ENCODE results near the gene SLC5A6.
A peak's percentile ranks its signal among the peaks of the same experiment; 100 is the strongest.

SLC5A6 gene

DNA sequence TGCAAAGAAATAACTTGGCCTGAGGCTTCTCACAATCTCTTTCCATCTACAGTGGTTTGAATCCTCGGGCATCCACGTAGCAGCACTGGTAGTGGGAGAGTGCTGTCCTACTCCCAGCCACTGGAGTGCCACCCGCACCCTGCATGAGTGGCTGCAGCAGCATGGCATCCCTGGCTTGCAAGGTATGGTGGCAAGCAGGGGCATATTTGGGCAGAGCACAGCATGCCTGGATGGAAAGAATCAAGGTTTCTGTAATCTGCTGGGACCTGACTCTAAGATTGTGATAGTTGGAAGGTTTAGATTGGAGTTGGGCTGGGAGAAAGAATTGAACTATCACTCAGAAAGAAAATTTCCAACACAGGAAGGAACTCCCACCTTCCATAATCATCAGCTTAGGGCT, 9.1 kb upstream of the SLC5A6 start:
- Histone ChIP-seq H3K4me3 (ENCODE audit: insufficient read length, low read depth) (no peak overlapping the region), H3K9ac (ENCODE audit: insufficient read length, low read depth) (no peak overlapping the region), H3K27me3 (ENCODE audit: insufficient read depth, insufficient read length) (no peaks in the 10 kb centered on the region), H3K4me1 (ENCODE audit: insufficient read depth, insufficient read length) (no peaks in the 10 kb centered on the region), H3K9me3 (ENCODE audit: insufficient read depth, low read length) (no peaks in the 10 kb centered on the region), H3K36me3 (ENCODE audit: insufficient read depth, insufficient read length, low read length) (peaks cover 89% of the 10 kb centered on the region)
- no peak for DNase-seq (ENCODE audit: low read depth, low spot score)
- no peak for TF ChIP-seq SUZ12 (IDR thresholded peaks at IDR 0.05; ENCODE audit: extremely low read depth, insufficient read depth, insufficient read length)

DNA sequence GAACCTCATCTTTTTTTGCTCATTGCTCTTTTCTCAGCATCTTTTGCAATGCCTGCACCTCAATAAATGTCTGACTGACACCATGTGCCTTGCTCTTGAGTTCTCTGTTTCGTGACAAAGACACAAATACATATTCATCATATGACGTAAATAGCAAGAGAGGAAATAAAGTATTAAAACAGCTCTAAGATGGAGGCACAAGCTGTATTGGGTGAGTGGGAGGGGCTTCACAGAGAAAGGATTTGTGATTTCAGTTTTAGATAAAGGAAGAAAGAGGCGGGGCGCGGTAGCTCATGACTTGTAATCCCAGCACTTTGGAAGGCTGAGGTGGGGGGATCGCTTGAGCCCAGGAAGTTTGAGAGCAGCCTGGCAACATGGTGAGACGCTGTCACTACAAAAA, 8.0 kb upstream of the SLC5A6 start:
- DNase-seq (ENCODE audit: low read depth, low spot score): no peak
- Histone ChIP-seq H3K4me1 (ENCODE audit: insufficient read depth, insufficient read length) (no peaks in the 10 kb centered on the region), H3K4me3 (ENCODE audit: insufficient read length, low read depth) (no peak overlapping the region), H3K9me3 (ENCODE audit: insufficient read depth, low read length) (no peaks in the 10 kb centered on the region), H3K27me3 (ENCODE audit: insufficient read depth, insufficient read length) (no peaks in the 10 kb centered on the region), H3K9ac (ENCODE audit: insufficient read length, low read depth) (no peak overlapping the region), H3K36me3 (ENCODE audit: insufficient read depth, insufficient read length, low read length) (peaks cover 90% of the 10 kb centered on the region)
- no peak for TF ChIP-seq SUZ12 (IDR thresholded peaks at IDR 0.05; ENCODE audit: extremely low read depth, insufficient read depth, insufficient read length)
- TF ChIP-seq YY1 (IDR thresholded peaks at IDR 0.05; ENCODE audit: insufficient read depth, insufficient read length): no peak
- no peak for TF ChIP-seq ZNF274 (IDR thresholded peaks at IDR 0.05; ENCODE audit: low read depth, low read length)

DNA sequence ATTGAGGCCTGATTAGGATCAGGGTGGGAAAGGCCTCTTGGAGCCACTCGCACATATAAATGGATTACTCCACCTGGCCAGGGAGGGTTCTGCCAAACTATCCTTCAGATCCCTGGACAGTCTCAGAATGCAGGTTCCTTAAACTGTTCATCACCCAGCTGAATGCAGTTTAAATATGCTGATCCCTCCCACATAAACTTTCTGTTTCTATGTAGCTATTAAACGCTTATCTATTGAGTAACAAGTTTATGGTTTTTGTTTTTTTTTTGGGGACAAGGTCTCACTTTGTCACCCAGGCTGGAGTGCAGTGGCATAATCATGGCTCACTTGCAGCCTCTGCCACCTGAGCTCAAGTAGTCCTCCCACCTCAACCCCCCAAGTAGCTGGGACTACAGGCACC, 7.0 kb upstream of the SLC5A6 start:
- peaks cover 82% of the 10 kb centered on the region for H3K36me3 ChIP-seq (ENCODE audit: insufficient read depth, insufficient read length, low read length)
- no peak overlapping the region for H3K4me3 ChIP-seq (ENCODE audit: insufficient read length, low read depth)

DNA sequence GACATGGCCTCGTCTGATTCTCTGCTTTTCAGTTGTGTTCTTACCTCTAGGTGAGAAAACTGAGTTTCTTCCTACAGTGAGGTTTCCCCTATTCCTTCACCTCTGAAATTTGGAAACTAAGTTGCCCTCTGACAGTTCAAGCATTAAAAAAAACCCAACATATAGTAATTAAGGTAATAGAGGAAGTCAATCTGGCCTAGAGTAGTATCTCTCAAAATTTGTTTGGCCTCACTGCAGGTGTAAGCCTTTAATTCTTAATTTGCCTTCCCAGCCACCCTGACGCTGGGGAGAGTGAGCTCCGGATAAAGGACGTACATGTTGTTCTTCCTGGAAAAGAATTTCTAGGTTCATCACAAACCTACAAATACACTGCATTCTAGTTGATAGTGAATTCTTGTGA, 6.5 kb upstream of the SLC5A6 start:
- no peaks in the 10 kb centered on the region for H3K9me3 ChIP-seq (ENCODE audit: insufficient read depth, low read length)
- DNase-seq (ENCODE audit: low read depth, low spot score): no peak
- no peaks in the 10 kb centered on the region for H3K27me3 ChIP-seq (ENCODE audit: insufficient read depth, insufficient read length)
- TF ChIP-seq SUZ12 (IDR thresholded peaks at IDR 0.05; ENCODE audit: extremely low read depth, insufficient read depth, insufficient read length): no peak
- TF ChIP-seq ZNF274 (IDR thresholded peaks at IDR 0.05; ENCODE audit: low read depth, low read length): no peak
- TF ChIP-seq YY1 (IDR thresholded peaks at IDR 0.05; ENCODE audit: insufficient read depth, insufficient read length): no peak
- H3K36me3 ChIP-seq (ENCODE audit: insufficient read depth, insufficient read length, low read length): peaks cover 82% of the 10 kb centered on the region
- H3K9ac ChIP-seq (ENCODE audit: insufficient read length, low read depth): peak overlapping the region; percentile 97
- H3K4me1 ChIP-seq (ENCODE audit: insufficient read depth, insufficient read length): no peaks in the 10 kb centered on the region
- H3K4me3 ChIP-seq (ENCODE audit: insufficient read length, low read depth): peak overlapping the region; percentile 82

More for the DNA sequence above, 7.0 kb upstream of the SLC5A6 start:
- no peaks in the 10 kb centered on the region for H3K9me3 ChIP-seq (ENCODE audit: insufficient read depth, low read length)
- no peak overlapping the region for H3K9ac ChIP-seq (ENCODE audit: insufficient read length, low read depth)
- H3K4me1 ChIP-seq (ENCODE audit: insufficient read depth, insufficient read length): no peaks in the 10 kb centered on the region
- no peak for DNase-seq (ENCODE audit: low read depth, low spot score)
- H3K27me3 ChIP-seq (ENCODE audit: insufficient read depth, insufficient read length): no peaks in the 10 kb centered on the region
- no peak for TF ChIP-seq YY1 (IDR thresholded peaks at IDR 0.05; ENCODE audit: insufficient read depth, insufficient read length)
- no peak for TF ChIP-seq ZNF274 (IDR thresholded peaks at IDR 0.05; ENCODE audit: low read depth, low read length)
- no peak for TF ChIP-seq SUZ12 (IDR thresholded peaks at IDR 0.05; ENCODE audit: extremely low read depth, insufficient read depth, insufficient read length)

DNA sequence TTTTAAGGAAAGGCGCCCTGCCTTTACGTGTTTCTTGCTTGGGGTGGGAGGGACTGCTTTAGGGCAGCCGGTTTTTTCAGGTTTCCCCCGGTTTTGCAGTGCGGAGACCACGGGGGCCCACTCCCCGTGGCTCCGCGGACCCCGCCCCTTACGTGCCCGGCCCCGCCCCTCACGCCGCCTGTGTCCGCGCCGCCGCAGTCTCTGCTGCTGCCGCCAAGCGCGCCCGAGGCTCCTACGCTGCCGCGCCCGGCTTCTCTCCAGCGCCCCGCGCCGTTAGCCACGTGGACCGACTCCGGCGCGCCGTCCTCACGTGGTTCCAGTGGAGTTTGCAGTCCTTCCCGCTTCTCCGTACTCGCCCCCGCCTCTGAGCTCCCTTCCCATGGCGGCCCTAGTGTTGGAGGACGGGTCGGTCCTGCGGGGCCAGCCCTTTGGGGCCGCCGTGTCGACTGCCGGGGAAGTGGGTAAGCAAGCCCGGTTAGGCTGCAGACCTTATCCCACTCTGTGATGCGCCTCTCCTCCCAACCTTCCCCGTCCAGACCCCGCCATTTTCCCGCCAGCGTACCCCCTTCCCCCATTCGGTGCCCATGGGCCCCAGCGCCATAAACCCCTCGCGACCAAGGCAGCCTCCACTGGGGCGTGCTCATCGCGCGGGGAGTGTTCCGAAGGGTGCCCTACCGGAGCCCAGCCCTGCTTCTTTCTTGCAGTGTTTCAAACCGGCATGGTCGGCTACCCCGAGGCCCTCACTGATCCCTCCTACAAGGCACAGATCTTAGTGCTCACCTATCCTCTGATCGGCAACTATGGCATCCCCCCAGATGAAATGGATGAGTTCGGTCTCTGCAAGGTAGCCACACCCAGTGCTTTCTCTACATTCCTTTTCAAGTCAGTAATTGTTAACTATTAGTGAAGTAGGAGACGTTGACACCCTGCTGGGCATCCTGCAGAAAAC, 5.4 kb upstream of the SLC5A6 start, which contains the start of gene CAD:
TSS of gene CAD (plus strand) at position 197 of the 949 bp plus-strand sequence. CDS start at position 380, 183 bp downstream.
- H3K27me3 ChIP-seq (ENCODE audit: insufficient read depth, insufficient read length): no peaks in the 10 kb centered on the region
- H3K4me3 ChIP-seq (ENCODE audit: insufficient read length, low read depth): peak within 1 kb of the TSS; percentile 82
- H3K9ac ChIP-seq (ENCODE audit: insufficient read length, low read depth): peak within 1 kb of the TSS; percentile 97
- no peaks in the 10 kb centered on the region for H3K9me3 ChIP-seq (ENCODE audit: insufficient read depth, low read length)
- TF ChIP-seq YY1 (IDR thresholded peaks at IDR 0.05; ENCODE audit: insufficient read depth, insufficient read length) (no peak), ZNF274 (IDR thresholded peaks at IDR 0.05; ENCODE audit: low read depth, low read length) (no peak), SUZ12 (IDR thresholded peaks at IDR 0.05; ENCODE audit: extremely low read depth, insufficient read depth, insufficient read length) (no peak)
- no peaks in the 10 kb centered on the region for H3K4me1 ChIP-seq (ENCODE audit: insufficient read depth, insufficient read length)
- H3K36me3 ChIP-seq (ENCODE audit: insufficient read depth, insufficient read length, low read length): peaks cover 73% of the 10 kb centered on the region
- DNase-seq (ENCODE audit: low read depth, low spot score): peak; percentile 81

DNA sequence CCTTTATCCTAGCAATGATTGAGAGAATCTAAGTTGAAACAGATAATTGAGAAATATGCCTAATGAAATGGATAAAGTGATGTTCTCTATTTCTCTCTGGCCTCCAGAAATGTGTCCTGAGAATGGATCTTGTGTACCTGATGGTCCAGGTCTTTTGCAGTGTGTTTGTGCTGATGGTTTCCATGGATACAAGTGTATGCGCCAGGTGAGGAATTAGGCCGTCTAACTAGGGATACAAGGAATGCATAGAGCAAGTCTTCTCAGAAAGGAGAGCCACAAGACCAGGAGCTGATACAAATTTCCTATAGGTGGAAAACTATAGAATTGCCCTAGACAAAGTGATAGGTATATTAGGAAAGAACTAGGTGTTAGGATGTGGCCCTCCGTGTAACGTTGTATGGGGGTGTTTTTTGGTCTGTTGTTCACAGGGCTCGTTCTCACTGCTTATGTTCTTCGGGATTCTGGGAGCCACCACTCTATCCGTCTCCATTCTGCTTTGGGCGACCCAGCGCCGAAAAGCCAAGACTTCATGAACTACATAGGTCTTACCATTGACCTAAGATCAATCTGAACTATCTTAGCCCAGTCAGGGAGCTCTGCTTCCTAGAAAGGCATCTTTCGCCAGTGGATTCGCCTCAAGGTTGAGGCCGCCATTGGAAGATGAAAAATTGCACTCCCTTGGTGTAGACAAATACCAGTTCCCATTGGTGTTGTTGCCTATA, 4.5 kb upstream of the SLC5A6 start:
- H3K4me3 ChIP-seq (ENCODE audit: insufficient read length, low read depth): no peak overlapping the region
- no peak for TF ChIP-seq SUZ12 (IDR thresholded peaks at IDR 0.05; ENCODE audit: extremely low read depth, insufficient read depth, insufficient read length)
- TF ChIP-seq YY1 (IDR thresholded peaks at IDR 0.05; ENCODE audit: insufficient read depth, insufficient read length): no peak
- no peak for TF ChIP-seq ZNF274 (IDR thresholded peaks at IDR 0.05; ENCODE audit: low read depth, low read length)
- no peak for DNase-seq (ENCODE audit: low read depth, low spot score)
- no peaks in the 10 kb centered on the region for H3K9me3 ChIP-seq (ENCODE audit: insufficient read depth, low read length)
- H3K9ac ChIP-seq (ENCODE audit: insufficient read length, low read depth): no peak overlapping the region
- peaks cover 64% of the 10 kb centered on the region for H3K36me3 ChIP-seq (ENCODE audit: insufficient read depth, insufficient read length, low read length)
- no peaks in the 10 kb centered on the region for H3K27me3 ChIP-seq (ENCODE audit: insufficient read depth, insufficient read length)
- no peaks in the 10 kb centered on the region for H3K4me1 ChIP-seq (ENCODE audit: insufficient read depth, insufficient read length)

DNA sequence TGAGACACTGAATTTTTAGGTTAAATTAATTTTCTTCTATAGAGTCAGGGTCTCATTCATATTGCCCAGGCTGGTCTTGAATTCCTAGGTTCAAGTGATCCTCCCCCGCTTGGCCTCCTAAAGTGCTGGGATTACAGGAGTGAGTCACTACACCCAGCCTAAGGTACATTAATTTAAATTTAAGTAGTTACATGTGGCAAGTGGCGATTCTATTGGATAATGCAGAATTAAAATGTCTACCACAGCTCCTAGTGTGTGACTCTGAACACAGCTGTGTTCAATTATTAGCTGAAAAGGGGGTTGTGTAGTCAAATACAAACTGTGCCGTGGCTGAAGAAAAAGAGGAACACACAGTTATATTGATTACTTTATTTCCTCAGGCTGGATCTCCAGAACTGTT, 2.9 kb upstream of the SLC5A6 start:
- no peak for DNase-seq (ENCODE audit: low read depth, low spot score)

More for the DNA sequence above, 2.9 kb upstream of the SLC5A6 start:
- no peaks in the 10 kb centered on the region for H3K9me3 ChIP-seq (ENCODE audit: insufficient read depth, low read length)
- no peaks in the 10 kb centered on the region for H3K27me3 ChIP-seq (ENCODE audit: insufficient read depth, insufficient read length)
- TF ChIP-seq ZNF274 (IDR thresholded peaks at IDR 0.05; ENCODE audit: low read depth, low read length) (no peak), YY1 (IDR thresholded peaks at IDR 0.05; ENCODE audit: insufficient read depth, insufficient read length) (no peak), SUZ12 (IDR thresholded peaks at IDR 0.05; ENCODE audit: extremely low read depth, insufficient read depth, insufficient read length) (no peak)
- no peak overlapping the region for H3K9ac ChIP-seq (ENCODE audit: insufficient read length, low read depth)
- H3K4me1 ChIP-seq (ENCODE audit: insufficient read depth, insufficient read length): no peaks in the 10 kb centered on the region
- no peak overlapping the region for H3K4me3 ChIP-seq (ENCODE audit: insufficient read length, low read depth)
- H3K36me3 ChIP-seq (ENCODE audit: insufficient read depth, insufficient read length, low read length): peaks cover 50% of the 10 kb centered on the region

Measured in NT2/D1 (cell line).